Lower leg skin (tissue), 3 donors: ENCODE data around the gene MBL2.

Experiments
- CTCF ChIP-seq, 3 donors: fragments of 450-650 bp; IDR thresholded peaks; one replicate each; pipeline ENCODE4 v1.5.1; 2016; ENCODE audit warnings: antibody characterized with exemption in 3 of 3, mild to moderate bottlenecking in 3 of 3, moderate library complexity in 2 of 3
- POLR2A ChIP-seq, 2 donors: fragments of 450-650 bp; IDR thresholded peaks; one replicate each; pipeline ENCODE4 v1.6.1; 2016 to 2017; ENCODE audit warnings: antibody characterized with exemption in 2 of 2, mild to moderate bottlenecking in 1 of 2, moderate library complexity in 1 of 2

GRCh38 chr10:52810761-52811160, 38.2 kb upstream of the MBL2 start:
- no peak for TF ChIP-seq CTCF (IDR thresholded peaks at IDR 0.05)
- no peak for TF ChIP-seq POLR2A (IDR thresholded peaks at IDR 0.05)
